Measurements from ENCODE around the gene TRPC6. TPM values are rescaled to one million over a fixed set of nuclear protein-coding genes. Genes with fewer than 3 reads are reported as not detected.

Gene TRPC6
- total RNA-seq, 1 donor, result 0.72 TPM

DNA sequence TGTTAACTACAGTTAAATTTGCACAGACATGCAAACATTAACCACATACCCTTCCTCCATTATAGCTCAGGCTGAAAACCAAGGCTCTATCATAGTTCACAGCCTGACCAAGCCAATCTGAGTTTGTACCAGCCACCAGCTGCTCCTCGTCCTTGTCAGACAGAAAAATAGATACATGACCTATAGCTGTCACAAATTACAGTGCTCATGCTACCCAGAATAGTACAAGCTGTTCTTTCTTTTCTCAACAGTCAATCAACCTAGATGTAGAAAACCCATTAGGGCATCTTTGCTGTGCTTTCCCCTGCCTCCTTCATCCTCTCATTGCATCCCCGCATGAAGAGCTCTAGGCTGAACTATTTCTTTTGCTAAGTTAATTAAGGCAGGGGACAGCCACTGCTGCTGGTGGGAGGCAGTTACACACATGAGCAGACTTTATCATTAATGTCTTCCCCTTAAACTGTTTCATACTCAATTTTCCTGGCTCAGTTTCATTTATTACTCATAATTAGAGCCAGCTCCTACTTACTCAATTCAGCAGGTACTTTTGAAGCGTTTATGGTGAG lies 148.3 kb downstream of the TRPC6 start:
- no peak for DNase-seq (ENCODE audit: low read depth)
- H3K4me3 ChIP-seq (ENCODE audit: low read depth, low read length), result no peak overlapping the region
- TF ChIP-seq, protein P1, sequence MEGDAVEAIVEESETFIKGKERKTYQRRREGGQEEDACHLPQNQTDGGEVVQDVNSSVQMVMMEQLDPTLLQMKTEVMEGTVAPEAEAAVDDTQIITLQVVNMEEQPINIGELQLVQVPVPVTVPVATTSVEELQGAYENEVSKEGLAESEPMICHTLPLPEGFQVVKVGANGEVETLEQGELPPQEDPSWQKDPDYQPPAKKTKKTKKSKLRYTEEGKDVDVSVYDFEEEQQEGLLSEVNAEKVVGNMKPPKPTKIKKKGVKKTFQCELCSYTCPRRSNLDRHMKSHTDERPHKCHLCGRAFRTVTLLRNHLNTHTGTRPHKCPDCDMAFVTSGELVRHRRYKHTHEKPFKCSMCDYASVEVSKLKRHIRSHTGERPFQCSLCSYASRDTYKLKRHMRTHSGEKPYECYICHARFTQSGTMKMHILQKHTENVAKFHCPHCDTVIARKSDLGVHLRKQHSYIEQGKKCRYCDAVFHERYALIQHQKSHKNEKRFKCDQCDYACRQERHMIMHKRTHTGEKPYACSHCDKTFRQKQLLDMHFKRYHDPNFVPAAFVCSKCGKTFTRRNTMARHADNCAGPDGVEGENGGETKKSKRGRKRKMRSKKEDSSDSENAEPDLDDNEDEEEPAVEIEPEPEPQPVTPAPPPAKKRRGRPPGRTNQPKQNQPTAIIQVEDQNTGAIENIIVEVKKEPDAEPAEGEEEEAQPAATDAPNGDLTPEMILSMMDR (IDR thresholded peaks at IDR 0.05; ENCODE audit: insufficient read depth, low read length), result no peak

DNA sequence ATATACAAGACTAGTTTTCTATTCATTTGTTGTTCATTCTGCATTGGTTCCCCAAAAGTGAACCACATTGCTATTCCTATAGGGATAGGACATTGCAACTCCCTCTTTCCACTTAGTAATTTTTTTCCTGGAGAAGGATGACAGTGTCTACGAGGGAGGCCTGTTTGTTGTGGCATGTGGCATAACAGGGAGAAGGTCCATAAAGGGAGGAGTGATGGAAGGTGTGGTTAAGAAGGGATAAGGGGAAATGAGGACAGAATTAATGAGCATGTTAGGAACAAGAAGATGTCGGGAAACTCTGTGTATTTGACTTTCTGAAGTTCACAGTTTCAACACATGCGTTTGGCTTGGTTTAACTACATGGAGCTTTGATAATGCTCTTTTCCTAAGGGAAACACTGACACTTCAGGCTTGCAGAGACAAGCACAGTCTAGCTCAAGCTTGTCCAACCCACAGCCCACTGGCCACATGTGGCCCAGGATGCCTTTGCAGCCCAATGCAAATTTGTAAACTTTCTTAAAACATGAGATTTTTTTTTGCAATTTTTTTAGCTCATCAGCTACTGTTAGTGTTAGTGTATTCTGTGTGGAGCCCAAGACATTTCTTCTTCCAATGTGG lies 149.7 kb downstream of the TRPC6 start:
- no peak for DNase-seq (ENCODE audit: low read depth)
- TF ChIP-seq, protein P1 (IDR thresholded peaks at IDR 0.05; ENCODE audit: insufficient read depth, low read length), result no peak
- H3K4me3 ChIP-seq (ENCODE audit: low read depth, low read length), result no peak overlapping the region

DNA sequence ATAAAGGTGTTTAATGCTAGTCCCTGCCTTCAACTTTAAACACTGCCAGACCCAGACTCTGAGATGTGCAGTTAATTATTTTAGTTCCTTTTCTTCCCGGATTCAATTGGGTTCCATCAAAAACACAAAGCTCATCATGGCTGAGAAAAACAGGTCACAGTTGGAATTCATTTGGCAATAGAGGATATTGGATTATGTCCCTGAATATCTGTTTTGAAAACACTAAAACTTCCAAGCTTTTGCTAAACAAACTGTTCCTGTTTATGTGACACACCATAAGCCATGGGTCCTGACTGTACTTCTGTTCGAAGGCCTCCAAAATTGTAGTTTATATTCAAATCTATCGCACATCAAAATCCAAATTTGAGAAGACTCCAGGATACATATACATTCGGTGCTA lies 150.7 kb downstream of the TRPC6 start:
- no peak for DNase-seq (ENCODE audit: low read depth)
- TF ChIP-seq, protein P1 (IDR thresholded peaks at IDR 0.05; ENCODE audit: insufficient read depth, low read length), result no peak
- H3K4me3 ChIP-seq (ENCODE audit: low read depth, low read length), result no peak overlapping the region

DNA sequence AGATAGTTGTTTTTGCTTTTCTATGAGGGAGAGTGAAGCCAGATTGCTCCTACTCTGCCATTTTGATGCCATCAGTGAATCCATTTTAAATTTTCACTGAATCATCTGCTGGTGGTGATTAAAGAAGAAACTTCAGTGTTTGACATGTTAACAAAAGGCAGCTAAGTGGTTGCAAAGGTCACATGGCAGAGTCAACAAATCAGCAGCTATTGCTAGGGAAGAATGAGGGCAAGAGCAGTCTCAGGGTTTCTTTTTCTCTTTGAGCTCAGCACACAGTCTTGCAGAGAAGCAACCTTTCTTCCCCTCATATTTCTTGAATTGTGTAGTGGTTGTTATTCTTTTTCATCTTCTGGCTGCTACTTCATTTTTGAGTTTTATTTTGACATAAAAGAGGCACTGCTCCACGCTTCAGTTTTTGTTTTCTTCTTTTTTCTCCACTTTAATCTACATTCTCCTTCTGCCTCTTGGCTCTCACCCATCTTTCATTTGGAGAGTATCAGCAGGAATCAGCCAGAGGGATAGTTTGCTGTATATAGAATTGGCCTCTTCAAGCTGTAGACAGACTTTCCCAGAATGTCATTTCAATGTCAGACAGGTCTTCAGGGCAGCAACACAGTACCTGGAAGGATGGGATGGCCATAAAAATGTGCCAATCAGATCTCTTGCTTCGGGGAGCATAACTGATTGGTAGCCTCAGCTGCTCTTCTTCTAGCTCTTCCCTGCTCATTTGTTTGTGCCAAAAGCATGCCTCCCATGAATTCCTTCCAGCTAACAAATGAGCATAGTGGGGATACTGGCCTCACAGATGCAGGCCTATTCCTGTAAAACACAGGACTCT lies 153.9 kb downstream of the TRPC6 start:
- no peak overlapping the region for H3K4me3 ChIP-seq (ENCODE audit: low read depth, low read length)
- no peak for DNase-seq (ENCODE audit: low read depth)
- TF ChIP-seq, protein P1 (IDR thresholded peaks at IDR 0.05; ENCODE audit: insufficient read depth, low read length), result no peak

DNA sequence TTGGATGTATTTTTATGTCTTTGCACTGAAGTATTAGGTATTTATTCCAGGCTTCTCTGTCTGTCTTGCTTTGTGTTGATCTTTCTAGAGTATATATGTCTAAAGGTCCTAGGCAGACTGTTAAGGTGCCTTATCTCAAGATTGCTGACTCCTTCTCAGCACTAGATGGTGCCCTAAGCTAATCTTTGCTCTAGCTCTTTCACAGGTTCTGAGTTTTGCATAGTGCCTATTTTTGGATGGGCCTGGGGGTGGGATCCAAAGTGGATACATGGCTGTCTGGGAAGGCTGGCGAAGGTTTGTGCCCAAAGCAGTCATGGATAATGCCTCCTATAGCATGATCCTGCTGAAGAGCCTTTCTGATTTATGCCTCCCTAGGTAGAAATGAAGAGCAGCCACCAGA lies 154.9 kb downstream of the TRPC6 start:
- DNase-seq (ENCODE audit: low read depth), result peak; percentile 29
- no peak overlapping the region for H3K4me3 ChIP-seq (ENCODE audit: low read depth, low read length)
- TF ChIP-seq, protein P1 (IDR thresholded peaks at IDR 0.05; ENCODE audit: insufficient read depth, low read length), result no peak

DNA sequence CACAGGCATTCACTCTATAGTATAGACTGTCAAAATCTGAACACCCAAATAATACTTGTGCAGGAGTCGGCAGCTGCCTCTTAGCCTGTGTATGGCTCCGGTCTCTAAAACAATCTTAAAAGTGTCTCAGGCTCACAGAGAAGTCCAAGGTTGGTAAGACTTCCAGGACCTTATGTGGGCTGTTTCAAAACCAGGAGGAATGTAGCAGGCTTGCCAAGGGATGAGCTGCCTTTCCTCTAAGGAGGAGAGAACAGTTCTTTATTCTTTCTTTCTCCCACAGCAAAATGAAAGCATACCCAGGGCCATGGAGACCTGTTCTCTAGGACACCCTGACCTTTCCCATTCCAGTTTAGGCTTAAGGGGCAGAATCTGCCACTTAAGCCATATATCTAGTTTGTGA lies 176.5 kb downstream of the TRPC6 start:
- no peak for DNase-seq (ENCODE audit: low read depth)
- H3K4me3 ChIP-seq (ENCODE audit: low read depth, low read length), result no peak overlapping the region
- TF ChIP-seq, protein P1 (IDR thresholded peaks at IDR 0.05; ENCODE audit: insufficient read depth, low read length), result no peak

Small RNA genes lying within 50 kb of the gene (small RNA-seq; reads per million reads assigned to genes)
- not detected for gene MIR3920
